HG02763 (cell line): Measurements from ENCODE around the gene PLEKHG1.

ENCODE experiments used
- ATAC-seq: cut with Tn5 transposase; IDR thresholded peaks from one replicate; pipeline ENCODE4 v1.9.1; 2021; ENCODE audit warnings: mild to moderate bottlenecking, moderate library complexity; ENCODE audit not compliant: unreplicated experiment

Gene PLEKHG1

GRCh38 chr6:150637266-150637665 lies 37.6 kb downstream of the PLEKHG1 start:
- no peak for ATAC-seq

- ATAC-seq = no peak
These were observed 38.6 kb downstream of the PLEKHG1 start for GRCh38 chr6:150638267-150638666.

GRCh38 chr6:150638765-150639164 lies 39.1 kb downstream of the PLEKHG1 start:
- ATAC-seq = no peak

GRCh38 chr6:150639823-150640331 lies 40.2 kb downstream of the PLEKHG1 start:
- ATAC-seq = no peak

GRCh38 chr6:150640556-150641209 lies 41.0 kb downstream of the PLEKHG1 start:
- no peak for ATAC-seq

- ATAC-seq = no peak
These were observed 41.9 kb downstream of the PLEKHG1 start for GRCh38 chr6:150641398-150642139.

- no peak for ATAC-seq
These were observed 46.5 kb downstream of the PLEKHG1 start for GRCh38 chr6:150646228-150646627.

GRCh38 chr6:150647051-150647450 lies 47.4 kb downstream of the PLEKHG1 start:
- ATAC-seq = no peak
